Subcutaneous abdominal adipose tissue (tissue), 5 donors: Measurements from ENCODE around the gene OR2H2.

Source experiments
- H3K27ac ChIP-seq: one replicate; pipeline ENCODE4 v1.7.0; 2013; ENCODE audit warnings: low read depth, mild to moderate bottlenecking, inconsistent platforms, low read length, moderate library complexity
- H3K27me3 ChIP-seq, 5 donors: one replicate each; pipeline ENCODE4 v1.7.0; 2013; ENCODE audit warnings: low read length in 5 of 5, inconsistent platforms in 1 of 5; ENCODE audit not compliant: control insufficient read depth in 5 of 5, insufficient read depth in 4 of 5
- H3K36me3 ChIP-seq, 5 donors: one replicate each; pipeline ENCODE4 v1.7.0; 2013; ENCODE audit warnings: low read length in 5 of 5; ENCODE audit not compliant: control insufficient read depth in 5 of 5, insufficient read depth in 5 of 5
- H3K4me1 ChIP-seq, 5 donors: one replicate each; pipeline ENCODE4 v1.7.0; 2013; ENCODE audit warnings: low read length in 5 of 5, mild to moderate bottlenecking in 3 of 5, moderate library complexity in 1 of 5; ENCODE audit not compliant: control insufficient read depth in 5 of 5, insufficient read depth in 5 of 5
- H3K4me3 ChIP-seq, 5 donors: one replicate each; pipeline ENCODE4 v1.7.0; 2013; ENCODE audit warnings: low read length in 5 of 5, low read depth in 1 of 5
- H3K9ac ChIP-seq, 5 donors: one replicate each; pipeline ENCODE4 v1.7.0; 2013; ENCODE audit warnings: low read length in 5 of 5, mild to moderate bottlenecking in 4 of 5, moderate library complexity in 3 of 5
- H3K9me3 ChIP-seq, 5 donors: one replicate each; pipeline ENCODE4 v1.7.0; 2013; ENCODE audit warnings: low read length in 5 of 5; ENCODE audit not compliant: control insufficient read depth in 5 of 5
- donor health status: healthy.
- donor health status: healthy.
- donor health status: healthy.
- donor health status: healthy.
- donor health status: healthy.

OR2H2 gene

GRCh38 chr6:29584821-29585220 is at the start of gene OR2H2:
OR2H2 (plus strand) TSS chr6:29585121; CDS start chr6:29587945, 2,824 bp downstream.
- no peak within 1 kb of the TSS for H3K27ac ChIP-seq
- H3K4me3 ChIP-seq: no peak within 1 kb of the TSS
- no peaks in the 10 kb centered on the region for H3K9me3 ChIP-seq
- H3K36me3 ChIP-seq: no peaks in the 10 kb centered on the region
- H3K9ac ChIP-seq: no peak within 1 kb of the TSS
- H3K4me1 ChIP-seq: no peaks in the 10 kb centered on the region
- H3K27me3 ChIP-seq: peaks cover 0 to 13% (median 0%) of the 10 kb centered on the region in 5 donors

- Histone ChIP-seq H3K27ac (no peak overlapping the region), H3K4me1 (no peaks in the 10 kb centered on the region), H3K27me3 (peaks cover 0 to 3% (median 0%) of the 10 kb centered on the region in 5 donors), H3K4me3 (no peak overlapping the region), H3K9me3 (no peaks in the 10 kb centered on the region), H3K9ac (no peak overlapping the region), H3K36me3 (no peaks in the 10 kb centered on the region)
Observed at GRCh38 chr6:29537714-29538403, 47.1 kb upstream of the OR2H2 start.

- Histone ChIP-seq H3K27me3 (peaks cover 0 to 2% (median 0%) of the 10 kb centered on the region in 5 donors), H3K27ac (no peak overlapping the region), H3K9ac (no peak overlapping the region), H3K9me3 (peaks cover 0 to 3% (median 0%) of the 10 kb centered on the region in 5 donors), H3K4me3 (no peak overlapping the region), H3K36me3 (no peaks in the 10 kb centered on the region), H3K4me1 (peaks cover 0 to 2% (median 0%) of the 10 kb centered on the region in 5 donors)
Observed at GRCh38 chr6:29547573-29547972, 37.3 kb upstream of the OR2H2 start.

GRCh38 chr6:29552512-29553051 is 32.3 kb upstream of the OR2H2 start:
- Histone ChIP-seq H3K4me3 (peak overlapping the region; percentile 41 to 66 (median 54)), H3K4me1 (peaks cover 0 to 16% (median 15%) of the 10 kb centered on the region in 5 donors), H3K9me3 (no peaks in the 10 kb centered on the region), H3K36me3 (no peaks in the 10 kb centered on the region), H3K27ac (no peak overlapping the region), H3K9ac (peak overlapping the region in 1 of 5 donors; percentile 2), H3K27me3 (peaks cover 5 to 31% (median 21%) of the 10 kb centered on the region in 5 donors)

- peak overlapping the region in 1 of 5 donors; percentile 2 for H3K9ac ChIP-seq
- H3K4me1 ChIP-seq: peaks cover 0 to 16% (median 15%) of the 10 kb centered on the region in 5 donors
- H3K9me3 ChIP-seq: no peaks in the 10 kb centered on the region
- H3K4me3 ChIP-seq: peak overlapping the region; percentile 41 to 66 (median 54)
- no peaks in the 10 kb centered on the region for H3K36me3 ChIP-seq
- no peak overlapping the region for H3K27ac ChIP-seq
- H3K27me3 ChIP-seq: peaks cover 5 to 31% (median 21%) of the 10 kb centered on the region in 5 donors
Observed at GRCh38 chr6:29553268-29554057, 31.5 kb upstream of the OR2H2 start.

- no peaks in the 10 kb centered on the region for H3K9me3 ChIP-seq
- peaks cover 5 to 34% (median 21%) of the 10 kb centered on the region in 5 donors for H3K27me3 ChIP-seq
- no peaks in the 10 kb centered on the region for H3K36me3 ChIP-seq
- H3K4me3 ChIP-seq: no peak overlapping the region
- H3K27ac ChIP-seq: no peak overlapping the region
- peaks cover 0 to 16% (median 15%) of the 10 kb centered on the region in 5 donors for H3K4me1 ChIP-seq
- H3K9ac ChIP-seq: no peak overlapping the region
Observed at GRCh38 chr6:29554764-29555163, 30.2 kb upstream of the OR2H2 start.

GRCh38 chr6:29557320-29557719 is 27.6 kb upstream of the OR2H2 start:
- Histone ChIP-seq H3K4me1 (peaks cover 0 to 16% (median 15%) of the 10 kb centered on the region in 5 donors), H3K27ac (no peak overlapping the region), H3K4me3 (no peak overlapping the region), H3K9me3 (no peaks in the 10 kb centered on the region), H3K36me3 (no peaks in the 10 kb centered on the region), H3K27me3 (peaks cover 5 to 34% (median 21%) of the 10 kb centered on the region in 5 donors), H3K9ac (no peak overlapping the region)

- no peaks in the 10 kb centered on the region for H3K36me3 ChIP-seq
- H3K4me3 ChIP-seq: no peak overlapping the region
- H3K27ac ChIP-seq: no peak overlapping the region
- peaks cover 0 to 6% (median 6%) of the 10 kb centered on the region in 5 donors for H3K4me1 ChIP-seq
- H3K9ac ChIP-seq: no peak overlapping the region
- no peaks in the 10 kb centered on the region for H3K9me3 ChIP-seq
- H3K27me3 ChIP-seq: peaks cover 5 to 29% (median 21%) of the 10 kb centered on the region in 5 donors
Observed at GRCh38 chr6:29558439-29559079, 26.4 kb upstream of the OR2H2 start.

- H3K27me3 ChIP-seq: peaks cover 5 to 17% (median 10%) of the 10 kb centered on the region in 5 donors
- H3K9me3 ChIP-seq: no peaks in the 10 kb centered on the region
- no peaks in the 10 kb centered on the region for H3K36me3 ChIP-seq
- no peak within 1 kb of the TSS for H3K9ac ChIP-seq
- H3K4me1 ChIP-seq: no peaks in the 10 kb centered on the region
- no peak within 1 kb of the TSS for H3K4me3 ChIP-seq
- H3K27ac ChIP-seq: no peak within 1 kb of the TSS
Observed at GRCh38 chr6:29559524-29560287, 25.2 kb upstream of the OR2H2 start, which contains the start of gene UBD. UBD (minus strand) TSS chr6:29559732; CDS start chr6:29559701, 31 bp downstream.
